Kidney (tissue), 14 donors: Measurements from ENCODE around the gene MMRN1. TPM values are rescaled to one million over a fixed set of nuclear protein-coding genes. Genes with fewer than 3 reads are reported as not detected.

Source experiments
- DNase-seq, 5 donors: peaks; one replicate each; pipeline ENCODE4 v3.0.0-alpha.2; 2013 to 2020
- FAIRE-seq: peaks from 2 replicates; lab custom pipeline; 2012; peaks lifted over from hg19 to GRCh38; lab: Jason Lieb, UNC
- H3K27ac ChIP-seq, 2 donors: one replicate each; pipeline ENCODE4 v1.7.0; 2013; ENCODE audit warnings: low read depth in 2 of 2, low read length in 2 of 2, inconsistent platforms in 1 of 2
- H3K27me3 ChIP-seq: one replicate; pipeline ENCODE4 v1.7.1; 2013; ENCODE audit warnings: low read length, inconsistent platforms; ENCODE audit not compliant: control insufficient read depth, insufficient read depth
- H3K36me3 ChIP-seq, 3 donors: one replicate each; pipeline versions ENCODE4 v1.7.0 to v1.7.1; 2013; ENCODE audit warnings: low read length in 3 of 3, control low read depth in 1 of 3, inconsistent platforms in 1 of 3; ENCODE audit not compliant: insufficient read depth in 3 of 3, control insufficient read depth in 2 of 3
- H3K4me1 ChIP-seq, 3 donors: one replicate each; pipeline versions ENCODE4 v1.7.0 to v1.7.1; 2013; ENCODE audit warnings: low read length in 3 of 3, inconsistent platforms in 1 of 3, low read depth in 1 of 3; ENCODE audit not compliant: control insufficient read depth in 2 of 3, insufficient read depth in 2 of 3
- H3K4me3 ChIP-seq, 3 donors: one replicate each; pipeline versions ENCODE4 v1.7.0 to v1.8.1; 2013; ENCODE audit warnings: low read length in 3 of 3, control low read depth in 1 of 3, inconsistent platforms in 1 of 3
- H3K9ac ChIP-seq, 3 donors: one replicate each; pipeline versions ENCODE4 v1.7.0 to v1.7.1; 2013; ENCODE audit warnings: low read length in 3 of 3, control low read depth in 1 of 3, inconsistent platforms in 1 of 3
- H3K9me3 ChIP-seq, 3 donors: one replicate each; pipeline versions ENCODE4 v1.7.0 to v1.7.1; 2013; ENCODE audit warnings: low read length in 3 of 3, control low read depth in 1 of 3, inconsistent platforms in 1 of 3; ENCODE audit not compliant: control insufficient read depth in 2 of 3, insufficient read depth in 1 of 3
- intact Hi-C: fragments of 100-400 bp; cut with DNase I; formaldehyde crosslinking; loops from one replicate; pipeline ENCODE4 v1.11.1; 2022
- polyA plus RNA-seq: library from polyadenylated mRNA; stranded (reverse); fragments of 350-450 nt; fragmentation: Illumina TruSeq; extraction: RNeasy Lipid Tissue Mini Kit (QIAGEN cat#74804); gene quantifications from one replicate; pipeline ENCODE4 v1.2.3, GENCODE V29; 2014; ENCODE audit warnings: low read depth, low replicate concordance; ENCODE audit not compliant: insufficient read depth
- total RNA-seq: library from RNA; stranded (reverse); fragmentation: NEBNext Ultra II Directional; extraction: Animal tissue kit (Norgen Biotek cat#: 25700); gene quantifications from one replicate; pipeline ENCODE4 v1.2.1, GENCODE V29; 2021
- TF ChIP-seq, protein P1 (sequence below): IDR thresholded peaks from 3 replicates; pipeline ENCODE4 v1.5.1; 2012; ENCODE audit warnings: mild to moderate bottlenecking, moderate library complexity, borderline replicate concordance; ENCODE audit not compliant: insufficient read depth; ENCODE audit errors: extremely low read depth
- donor health status: control.
- donor health status: control.
- donor health status: control.
- donor health status: control.
- donor health status: control.
- donor health status: DM: yes; HTN: yes; CAD: no.
- donor health status: Normal renal cell carcinoma (clear cell type).

MMRN1 gene
- total and polyA plus RNA-seq, 2 donors from 2014 or later, result 0.62 to 28.9 TPM

GRCh38 chr4:89954906-89955695 is 60.4 kb downstream of the MMRN1 start:
- intact Hi-C loops, result no loop called here
- Histone ChIP-seq H3K4me3 (no peak overlapping the region), H3K36me3 (no peaks in the 10 kb centered on the region), H3K9ac (no peak overlapping the region), H3K27me3 (no peaks in the 10 kb centered on the region), H3K27ac (no peak overlapping the region), H3K4me1 (no peaks in the 10 kb centered on the region), H3K9me3 (no peaks in the 10 kb centered on the region)
- TF ChIP-seq, protein P1, sequence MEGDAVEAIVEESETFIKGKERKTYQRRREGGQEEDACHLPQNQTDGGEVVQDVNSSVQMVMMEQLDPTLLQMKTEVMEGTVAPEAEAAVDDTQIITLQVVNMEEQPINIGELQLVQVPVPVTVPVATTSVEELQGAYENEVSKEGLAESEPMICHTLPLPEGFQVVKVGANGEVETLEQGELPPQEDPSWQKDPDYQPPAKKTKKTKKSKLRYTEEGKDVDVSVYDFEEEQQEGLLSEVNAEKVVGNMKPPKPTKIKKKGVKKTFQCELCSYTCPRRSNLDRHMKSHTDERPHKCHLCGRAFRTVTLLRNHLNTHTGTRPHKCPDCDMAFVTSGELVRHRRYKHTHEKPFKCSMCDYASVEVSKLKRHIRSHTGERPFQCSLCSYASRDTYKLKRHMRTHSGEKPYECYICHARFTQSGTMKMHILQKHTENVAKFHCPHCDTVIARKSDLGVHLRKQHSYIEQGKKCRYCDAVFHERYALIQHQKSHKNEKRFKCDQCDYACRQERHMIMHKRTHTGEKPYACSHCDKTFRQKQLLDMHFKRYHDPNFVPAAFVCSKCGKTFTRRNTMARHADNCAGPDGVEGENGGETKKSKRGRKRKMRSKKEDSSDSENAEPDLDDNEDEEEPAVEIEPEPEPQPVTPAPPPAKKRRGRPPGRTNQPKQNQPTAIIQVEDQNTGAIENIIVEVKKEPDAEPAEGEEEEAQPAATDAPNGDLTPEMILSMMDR, result no peak
- no peak for DNase-seq
- FAIRE-seq, result no peak

- H3K4me3 ChIP-seq, result no peak overlapping the region
- no peaks in the 10 kb centered on the region for H3K4me1 ChIP-seq
- no peaks in the 10 kb centered on the region for H3K9me3 ChIP-seq
- no peaks in the 10 kb centered on the region for H3K36me3 ChIP-seq
- no peak overlapping the region for H3K9ac ChIP-seq
- TF ChIP-seq, protein P1, result no peak
- DNase-seq, result no peak
- H3K27me3 ChIP-seq, result no peaks in the 10 kb centered on the region
- H3K27ac ChIP-seq, result no peak overlapping the region
- no peak for FAIRE-seq
- intact Hi-C loops, result no loop called here
Observed at GRCh38 chr4:89957046-89957926, 62.6 kb downstream of the MMRN1 start.

DNA sequence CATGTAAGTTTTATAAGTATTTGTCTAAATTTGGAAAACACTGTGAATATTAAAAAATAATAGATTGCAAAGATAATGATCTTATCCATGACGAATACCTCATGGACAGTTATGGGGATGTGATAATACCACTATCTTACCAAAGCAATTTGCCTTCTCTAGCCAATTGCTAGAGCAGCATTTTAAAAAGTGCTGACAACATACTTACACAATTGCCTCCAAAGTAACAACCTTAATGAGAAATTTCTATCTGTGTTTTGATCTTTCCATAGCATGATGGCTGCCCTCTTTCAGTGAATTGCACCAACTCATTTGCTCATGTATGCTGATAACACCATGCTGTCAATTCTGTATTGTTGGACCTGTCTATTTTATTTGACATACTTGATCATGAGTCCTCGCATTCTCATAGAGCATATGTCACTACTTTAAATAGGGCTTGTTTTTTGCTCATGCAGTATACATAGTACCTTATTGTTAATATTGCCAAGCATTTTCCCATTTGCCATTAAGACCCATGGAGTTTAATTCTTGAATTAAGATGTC is 87.2 kb downstream of the MMRN1 start:
- intact Hi-C loops, result no loop called here
- TF ChIP-seq, protein P1, result no peak
- H3K9me3 ChIP-seq, result no peaks in the 10 kb centered on the region
- no peaks in the 10 kb centered on the region for H3K4me1 ChIP-seq
- H3K27ac ChIP-seq, result no peak overlapping the region
- no peak overlapping the region for H3K9ac ChIP-seq
- FAIRE-seq, result no peak
- H3K4me3 ChIP-seq, result no peak overlapping the region
- no peak for DNase-seq
- H3K36me3 ChIP-seq, result no peaks in the 10 kb centered on the region
- no peaks in the 10 kb centered on the region for H3K27me3 ChIP-seq
